Measurements from ENCODE around the gene FHOD3.

Gene FHOD3

DNA sequence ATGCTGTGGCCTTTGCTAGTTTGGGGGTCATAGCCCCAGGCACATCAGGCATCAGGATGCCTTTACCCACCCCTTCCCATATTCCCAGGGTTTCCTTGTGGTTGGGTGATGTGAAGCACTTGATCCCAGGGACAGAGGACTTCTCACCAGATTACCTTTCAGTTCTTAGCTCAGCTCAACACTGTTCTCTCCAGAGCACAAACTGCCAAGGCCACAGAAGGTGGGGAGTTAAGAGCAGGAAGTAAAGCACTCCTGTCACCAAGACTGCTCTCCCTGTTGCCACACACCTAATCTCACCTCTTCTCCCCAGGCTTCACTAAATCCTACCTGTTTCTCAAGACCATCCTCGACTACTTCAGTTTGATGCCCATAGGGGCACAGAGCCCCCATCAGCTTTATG lies 25.9 kb downstream of the FHOD3 start:
- no peak for DNase-seq

DNA sequence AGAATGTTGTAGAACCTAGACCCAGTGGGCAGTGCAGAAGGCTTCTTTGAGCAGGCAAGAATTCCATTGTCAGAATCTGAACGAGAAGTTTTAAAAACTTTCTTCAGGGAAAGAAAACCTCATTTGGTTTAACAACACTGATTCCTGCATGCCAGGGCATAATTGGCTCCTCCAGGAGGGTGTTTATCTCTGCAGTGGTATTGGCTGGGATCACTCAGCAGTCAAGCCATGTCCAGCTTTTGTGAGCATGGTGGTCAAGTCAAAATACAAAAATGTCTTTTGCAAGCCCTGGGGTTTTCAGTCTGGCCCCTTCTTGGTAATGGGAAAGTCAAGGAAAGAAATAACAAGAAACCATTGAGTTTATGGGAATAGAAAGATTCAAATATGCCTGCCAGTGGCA lies 28.3 kb downstream of the FHOD3 start:
- DNase-seq, result no peak

DNA sequence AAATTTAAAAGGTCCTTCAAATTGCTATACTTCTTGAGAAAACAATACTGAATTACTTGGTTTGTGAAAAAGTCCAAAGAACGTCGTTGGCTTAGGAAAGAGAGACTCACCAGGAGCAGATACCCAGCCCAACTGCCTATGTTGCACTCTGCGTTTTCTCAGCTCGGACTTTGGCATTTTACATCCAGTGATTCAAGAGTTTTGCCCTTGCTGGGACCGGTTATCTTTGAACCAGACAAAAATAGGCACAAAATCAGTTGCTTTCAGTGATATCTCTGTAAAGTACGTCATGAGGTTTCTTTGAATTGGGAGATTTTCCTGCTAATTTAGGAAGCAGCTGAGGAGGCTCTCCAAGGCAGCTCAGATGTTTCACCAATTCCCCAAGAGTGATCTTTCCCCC lies 29.3 kb downstream of the FHOD3 start:
- no peak for DNase-seq

DNA sequence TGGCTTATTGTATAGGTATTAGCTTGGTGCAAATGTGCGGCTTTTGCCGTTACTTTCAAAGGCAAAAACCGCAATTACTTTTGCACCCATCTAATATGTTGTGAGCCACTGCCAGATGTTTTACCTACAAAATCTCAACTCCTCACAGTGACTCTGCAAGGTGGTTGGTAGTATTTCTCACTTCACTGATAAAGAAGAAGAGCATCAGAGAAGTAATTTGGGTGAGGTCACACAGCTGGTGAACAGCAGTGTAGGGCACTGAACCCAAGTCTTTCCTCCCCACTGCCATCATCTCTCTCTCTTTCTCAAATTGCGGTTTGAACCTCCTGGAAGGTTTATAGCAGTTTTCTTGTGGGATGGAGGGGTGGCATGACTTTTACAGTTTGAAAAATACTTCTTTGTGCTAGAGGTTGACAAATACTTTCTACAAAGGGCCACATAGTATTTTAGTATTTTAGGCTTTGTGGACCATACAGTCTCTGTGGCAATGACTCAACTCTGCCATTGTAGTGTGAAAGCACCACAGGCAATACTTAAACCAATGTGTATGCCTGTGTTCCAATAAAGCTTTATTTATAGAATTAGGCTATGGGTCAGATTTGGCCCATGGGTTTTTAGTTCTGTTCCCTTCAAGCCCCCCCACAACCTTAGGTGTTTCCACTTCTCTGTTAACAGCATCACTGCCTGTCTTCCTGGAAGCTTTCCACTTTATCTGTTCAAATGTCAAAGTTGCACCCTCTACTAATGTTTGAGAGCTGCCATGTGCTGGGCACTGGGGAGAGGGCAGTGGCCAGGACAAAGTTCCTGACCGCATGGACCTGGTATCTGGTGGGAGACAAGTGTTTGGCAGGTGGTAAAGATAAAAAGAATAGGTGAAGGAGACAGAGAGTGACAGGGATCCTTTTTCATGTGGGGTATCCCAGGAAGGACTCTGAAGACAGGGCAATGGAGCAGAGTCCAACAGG lies 30.1 kb downstream of the FHOD3 start:
- no peak for DNase-seq

DNA sequence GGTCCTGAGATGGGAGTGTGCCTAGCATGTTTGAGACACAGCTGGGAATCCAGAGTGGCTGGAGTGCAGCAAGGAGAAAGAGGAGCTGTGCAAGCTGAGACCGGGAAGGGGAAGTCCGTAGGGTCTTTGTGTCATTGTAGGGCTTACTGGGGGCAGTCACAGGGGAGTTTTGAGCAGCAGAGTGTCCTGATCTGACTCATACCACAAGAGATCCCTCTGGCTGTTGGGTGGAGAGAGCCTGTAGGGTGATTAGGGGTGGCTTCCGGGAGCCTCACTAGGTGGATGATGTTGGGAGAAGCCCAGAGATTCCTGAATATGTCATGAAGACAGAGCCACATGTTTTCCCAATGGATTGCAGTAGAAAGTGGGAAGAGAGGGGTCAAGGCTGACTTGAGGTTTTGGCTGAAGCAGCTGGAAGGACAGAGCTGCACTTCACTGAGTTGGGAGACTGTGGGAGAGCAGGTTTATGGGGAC lies 30.9 kb downstream of the FHOD3 start:
- no peak for DNase-seq

DNA sequence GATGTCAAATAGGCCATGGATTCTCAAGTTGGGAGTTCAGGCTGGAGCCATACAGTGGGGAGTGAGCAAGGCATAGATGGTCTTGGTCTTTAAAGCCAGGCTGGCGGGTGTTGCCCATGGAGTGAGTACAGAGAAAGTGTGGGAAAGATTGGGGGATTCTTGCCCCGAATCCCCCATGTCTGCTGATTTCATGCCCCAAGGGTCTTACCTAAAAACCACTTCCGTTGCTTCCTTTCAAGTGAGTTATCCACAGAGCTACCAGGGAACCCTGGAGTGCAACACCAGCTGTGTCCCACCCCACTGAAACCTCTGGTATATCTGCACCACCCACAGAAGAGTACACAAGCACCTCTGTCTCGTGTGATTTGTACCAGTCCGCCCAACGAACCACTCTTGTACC lies 31.4 kb downstream of the FHOD3 start:
- DNase-seq, result no peak

DNA sequence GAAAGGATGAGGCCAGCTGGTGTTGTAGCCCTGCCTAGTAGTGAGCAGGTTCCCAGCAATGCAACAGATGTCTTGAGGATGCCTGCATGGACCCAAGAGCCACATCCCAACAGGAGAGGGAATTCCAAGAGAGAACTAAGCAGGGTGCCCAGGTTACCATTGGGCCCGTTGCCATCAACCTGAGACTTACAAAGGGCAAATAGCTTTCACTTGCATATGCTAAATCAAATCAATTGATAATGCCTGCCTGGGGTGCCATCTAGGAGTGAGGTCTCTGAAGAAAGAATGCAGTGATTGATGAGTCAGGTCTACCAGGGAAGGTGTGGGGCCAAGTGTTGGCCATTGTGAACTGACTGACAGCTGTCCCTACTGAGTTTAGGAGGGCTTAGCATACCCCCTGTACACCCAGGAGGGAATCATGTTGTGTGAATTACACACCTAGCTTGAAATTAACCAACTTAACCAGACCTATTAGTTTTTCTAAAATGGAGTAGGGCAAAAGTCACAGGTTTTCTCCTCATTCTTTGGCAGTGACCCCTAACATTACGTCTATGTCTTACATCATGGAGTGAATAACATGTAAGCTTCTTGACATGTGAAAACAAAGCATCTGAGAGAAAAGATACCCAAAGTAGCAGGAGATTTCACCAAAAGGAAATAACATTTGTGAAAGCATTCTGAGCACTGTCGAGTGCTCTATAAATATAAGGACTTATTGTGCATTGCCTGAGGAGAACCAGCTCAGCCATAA lies 32.3 kb downstream of the FHOD3 start:
- no peak for DNase-seq

DNA sequence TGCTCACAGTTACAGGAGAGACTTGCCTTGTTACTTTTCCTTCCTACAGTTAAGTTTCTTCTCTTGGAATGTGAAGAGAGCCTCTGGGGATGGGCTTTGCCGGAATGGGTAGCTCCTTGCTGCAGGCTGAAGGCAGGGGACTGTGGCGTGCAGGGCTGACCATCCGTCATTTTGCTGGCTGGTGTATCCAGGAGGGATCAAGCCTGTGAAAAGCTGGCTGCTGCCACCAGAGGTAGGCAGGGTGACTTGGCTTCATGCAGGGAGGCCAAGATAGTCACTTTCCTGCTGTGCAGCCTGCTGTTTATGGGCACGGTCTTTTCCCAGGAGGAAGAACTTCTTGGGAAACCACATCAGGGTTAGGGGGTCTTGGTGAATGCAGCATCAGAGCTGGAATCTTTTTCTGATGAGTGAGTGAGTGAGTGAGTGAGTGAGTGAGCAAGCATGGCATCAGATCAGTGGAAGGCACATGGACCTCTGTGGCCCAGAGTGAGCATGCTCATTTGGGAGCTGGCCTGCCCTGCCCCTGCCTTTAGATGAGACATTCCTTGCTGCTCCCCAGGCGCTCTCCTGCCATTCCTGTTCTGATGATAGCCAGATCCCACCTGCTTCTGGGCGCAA lies 33.0 kb downstream of the FHOD3 start:
- DNase-seq, result no peak

DNA sequence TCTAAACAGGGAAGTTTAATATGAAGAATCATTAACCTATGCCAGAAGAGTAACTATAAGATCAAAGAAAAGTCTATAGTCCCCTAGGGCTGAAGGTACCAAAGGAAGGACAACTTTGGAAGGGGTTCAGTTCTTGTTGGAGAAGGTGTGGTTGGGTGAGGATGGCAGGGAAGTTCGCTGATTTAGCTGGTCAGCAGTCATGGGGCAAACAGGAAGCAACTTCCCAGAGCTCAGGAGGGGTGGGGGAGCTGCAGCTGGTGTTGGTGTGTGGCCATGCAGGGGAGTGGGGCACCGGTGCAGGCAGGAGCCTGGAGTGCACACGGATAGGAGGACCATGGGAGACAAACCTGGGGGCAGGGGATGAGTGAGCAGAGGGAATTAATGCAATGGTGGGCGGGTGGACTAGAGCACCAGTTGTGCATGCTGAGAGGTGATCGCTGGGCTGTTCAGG lies 34.0 kb downstream of the FHOD3 start:
- no peak for DNase-seq

DNA sequence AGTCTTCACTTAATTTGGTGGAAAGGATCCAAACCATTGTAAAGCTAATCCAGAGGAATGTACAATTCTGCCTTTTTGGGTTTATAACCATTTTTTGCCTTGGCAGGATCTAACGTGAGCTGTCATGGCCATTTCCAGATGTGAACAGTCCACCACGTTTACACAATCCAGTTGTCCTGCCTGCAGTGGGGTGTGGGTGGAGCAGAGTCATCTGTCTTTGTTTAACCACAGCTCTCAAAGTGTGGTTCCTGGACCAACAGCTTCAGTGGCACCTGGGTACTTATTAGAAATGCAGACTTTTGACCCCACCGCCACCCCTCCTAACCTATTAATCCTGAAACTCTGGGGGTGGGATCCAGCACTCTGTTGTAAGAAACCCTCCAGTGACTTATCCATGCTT lies 35.9 kb downstream of the FHOD3 start:
- no peak for DNase-seq

DNA sequence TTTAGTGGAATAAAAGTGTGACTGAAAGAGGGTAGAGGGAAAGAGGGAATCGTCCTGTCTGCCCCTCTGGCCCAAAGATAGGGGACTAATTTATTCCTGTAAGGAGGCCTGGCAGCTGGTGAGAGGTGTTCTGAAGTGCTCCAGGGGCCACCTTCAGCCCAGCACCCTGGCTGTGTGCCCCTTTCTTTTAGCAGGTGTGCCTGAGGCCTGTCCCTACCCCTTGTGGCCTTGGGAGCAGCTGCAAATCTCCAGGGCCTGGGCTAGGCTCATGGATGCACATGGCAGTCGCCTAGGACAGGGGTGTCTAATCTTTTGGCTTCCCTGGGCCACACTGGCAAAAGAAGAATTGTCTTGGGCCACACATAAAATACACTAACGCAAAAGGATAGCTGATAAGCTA lies 37.3 kb downstream of the FHOD3 start:
- no peak for DNase-seq

DNA sequence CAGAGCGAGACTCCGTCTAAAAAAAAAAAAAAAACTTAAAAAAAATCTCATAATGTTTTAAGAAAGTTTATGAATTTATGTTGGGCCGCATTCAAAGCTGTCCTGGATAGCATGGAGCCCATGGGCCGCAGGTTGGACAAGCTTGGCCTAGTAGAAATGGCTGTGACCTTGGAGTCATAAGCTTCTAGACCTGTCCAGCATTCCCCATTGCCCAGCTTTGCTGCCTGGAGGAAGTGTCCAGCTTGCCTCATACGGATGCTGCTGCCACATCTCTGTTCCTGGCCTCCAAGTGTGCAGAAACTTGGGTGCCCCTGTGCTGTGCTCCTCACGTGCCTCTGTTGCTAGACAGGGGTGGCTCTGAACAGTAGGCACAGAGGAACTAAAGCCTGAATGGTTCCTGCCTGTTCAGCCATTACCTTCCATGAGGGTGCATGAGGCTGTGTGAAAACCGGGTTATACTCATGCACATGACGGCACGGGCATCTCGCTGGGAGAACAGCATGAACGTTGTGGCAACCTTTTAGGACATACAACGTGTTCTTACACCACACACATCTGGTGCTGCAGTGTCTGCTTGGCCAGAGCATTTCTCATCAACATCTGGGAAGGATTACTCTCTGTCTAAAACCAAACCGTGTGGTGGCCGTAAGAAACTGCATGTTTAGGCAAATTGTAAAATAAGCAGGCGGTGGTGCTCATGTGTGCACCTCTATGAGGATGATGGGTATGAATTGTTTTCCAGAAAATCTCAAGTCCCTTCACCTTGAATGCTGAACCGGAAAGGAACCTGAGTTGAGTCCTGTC lies 38.2 kb downstream of the FHOD3 start:
- DNase-seq, result no peak

DNA sequence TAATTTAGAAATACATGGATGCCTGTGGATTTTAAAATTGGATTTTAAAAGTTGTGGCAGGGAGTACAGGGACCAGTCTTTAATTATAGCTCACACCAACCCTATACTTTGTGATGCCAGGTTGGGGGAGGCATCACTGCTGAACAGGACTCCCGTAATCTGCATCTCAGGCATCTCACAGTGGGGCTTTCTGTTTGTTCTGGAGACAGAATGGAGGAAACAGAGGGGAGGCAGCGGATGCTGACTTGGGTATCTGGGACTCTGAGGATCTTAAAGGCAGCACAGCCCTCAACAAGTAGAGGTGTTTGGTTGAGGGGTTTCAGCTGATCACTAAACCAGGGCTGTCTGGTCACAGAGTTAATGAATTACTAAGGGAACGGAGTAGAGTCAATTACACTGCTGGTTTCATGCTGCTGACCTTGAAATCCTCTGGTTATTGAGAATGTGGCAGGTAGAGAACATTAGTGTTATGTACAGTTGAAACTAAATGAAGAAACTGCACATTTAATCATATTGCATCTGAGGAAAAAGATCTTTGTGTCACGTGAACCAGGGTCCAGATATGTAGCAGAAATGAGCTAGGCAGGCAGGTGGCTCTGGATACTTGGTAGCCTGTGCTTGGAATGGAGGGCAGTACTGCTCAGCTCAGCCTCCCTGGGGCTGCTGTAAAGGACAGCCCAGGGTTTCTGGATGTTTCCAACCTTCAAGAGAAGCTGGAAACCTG lies 40.3 kb downstream of the FHOD3 start:
- no peak for DNase-seq

DNA sequence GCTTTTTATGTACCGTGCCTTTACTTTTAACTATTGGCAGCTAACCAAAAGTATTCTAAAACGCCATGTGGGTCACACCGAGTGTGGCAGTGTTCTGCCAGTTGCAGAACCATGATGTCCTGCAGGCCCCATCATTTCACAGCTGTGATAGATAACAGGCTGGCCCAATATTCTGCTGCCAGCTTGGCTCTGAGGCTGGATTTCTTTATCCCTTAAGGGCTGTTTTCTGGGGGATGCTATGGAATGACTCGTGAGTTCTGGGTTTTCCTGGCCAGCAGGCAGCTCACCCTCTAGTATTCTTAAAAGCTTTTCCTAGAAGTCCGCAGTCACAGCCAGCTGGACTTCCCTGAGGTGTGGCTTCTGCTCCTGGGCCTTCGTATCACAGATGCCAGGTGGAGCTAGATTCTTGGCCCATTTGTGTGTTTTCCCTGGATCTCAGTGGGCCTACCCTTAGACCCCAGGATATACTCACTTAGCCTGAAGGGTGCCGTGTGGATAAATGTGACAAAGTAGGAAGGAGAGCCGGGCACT lies 41.0 kb downstream of the FHOD3 start:
- DNase-seq, result no peak

DNA sequence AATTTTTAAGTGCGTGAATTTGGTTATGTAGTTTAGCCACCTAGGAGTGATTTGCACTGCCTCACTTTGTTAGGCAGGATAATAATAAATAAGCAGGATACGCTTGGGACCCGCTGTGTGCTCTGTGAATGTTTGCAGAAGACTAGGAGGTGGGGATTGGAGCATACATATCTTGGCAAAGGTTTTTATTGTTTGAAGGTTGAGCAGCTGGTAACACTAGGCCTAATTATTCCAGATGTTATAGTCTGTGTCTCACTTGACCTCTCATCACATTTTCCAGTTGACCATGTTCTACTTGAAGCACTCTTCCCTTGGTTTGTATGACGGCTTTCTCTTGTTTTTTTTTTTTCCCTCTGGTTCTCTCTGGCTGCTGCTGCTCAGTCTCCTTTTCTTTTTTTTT lies 42.7 kb downstream of the FHOD3 start:
- DNase-seq, result no peak

DNA sequence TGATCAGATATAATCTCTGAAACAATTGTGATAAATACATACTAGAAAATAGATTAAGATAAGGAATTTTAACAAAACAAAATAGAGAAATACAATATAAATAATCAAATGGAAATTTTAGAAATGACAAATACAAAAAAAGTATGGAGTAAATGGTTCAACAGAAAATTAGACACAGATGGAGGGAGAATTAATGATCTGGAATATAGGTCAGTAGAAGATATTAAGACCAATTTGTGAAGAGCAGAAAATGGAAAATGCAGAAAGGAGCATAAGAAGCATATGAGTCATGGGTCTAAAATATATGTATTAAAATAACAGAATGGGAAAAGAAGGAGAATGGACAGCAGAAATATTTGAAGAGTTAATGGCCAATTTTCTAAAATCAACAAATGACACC lies 44.4 kb downstream of the FHOD3 start:
- no peak for DNase-seq

DNA sequence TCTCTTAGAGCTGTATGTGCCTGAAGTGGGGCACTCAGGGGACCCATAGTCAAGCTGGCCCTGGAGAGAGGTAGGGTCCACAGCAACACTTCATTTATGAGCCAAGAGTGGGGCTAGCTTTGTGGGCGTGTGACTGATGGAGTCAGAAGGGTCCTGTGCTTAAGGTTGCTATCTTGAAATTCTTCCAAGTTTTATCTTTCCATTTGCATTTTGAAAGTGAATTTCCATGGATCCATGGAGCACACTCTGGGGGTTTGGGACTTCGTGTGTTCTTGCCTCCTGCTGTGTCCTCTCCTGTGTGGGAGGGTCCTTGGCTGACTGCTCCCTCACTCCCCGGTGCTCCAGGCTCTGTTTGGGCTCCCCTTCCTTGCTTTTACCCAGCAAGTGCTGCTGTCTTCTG lies 50.8 kb downstream of the FHOD3 start:
- no peak for DNase-seq

DNA sequence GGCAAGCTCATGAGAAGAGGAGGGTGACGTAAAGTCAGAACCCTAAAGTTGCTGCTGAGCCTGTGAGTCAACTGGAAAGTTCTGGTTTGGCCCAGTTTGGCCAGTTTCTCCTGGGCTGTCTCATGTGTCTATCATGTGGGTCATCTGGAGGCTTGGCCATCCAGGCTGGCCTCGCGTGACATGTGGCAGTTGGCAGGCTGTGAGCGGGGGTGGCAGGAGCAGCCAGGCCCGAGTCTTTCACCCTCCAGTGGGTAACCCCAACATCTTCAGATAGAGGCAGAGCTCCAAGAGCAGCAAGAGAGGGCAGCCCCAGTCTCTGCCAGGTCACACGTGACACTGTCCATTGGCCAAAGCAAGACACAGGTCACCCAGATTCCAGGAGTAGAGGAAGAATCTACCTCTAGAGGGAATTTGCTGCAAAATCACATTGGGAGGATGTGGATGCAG lies 51.5 kb downstream of the FHOD3 start:
- DNase-seq, result no peak

DNA sequence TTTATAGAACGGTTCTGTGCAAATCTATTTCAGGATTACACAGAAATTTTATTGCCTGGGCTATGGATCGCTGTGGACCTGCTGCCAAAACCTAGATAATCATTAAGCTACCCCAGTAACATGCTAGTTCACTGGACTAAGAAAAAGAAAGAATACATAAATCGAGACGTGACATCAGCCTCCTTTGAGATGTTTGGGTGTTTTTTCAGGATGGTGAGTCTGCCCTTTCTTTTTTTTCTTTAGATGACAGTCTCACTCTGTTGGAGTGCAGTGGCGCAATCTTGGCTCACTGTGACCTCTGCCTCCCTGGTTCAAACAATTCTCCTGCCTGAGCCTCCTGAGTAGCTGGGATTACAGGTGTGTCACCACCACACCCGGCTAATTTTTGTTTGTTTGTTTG lies 52.0 kb downstream of the FHOD3 start:
- DNase-seq, result no peak

DNA sequence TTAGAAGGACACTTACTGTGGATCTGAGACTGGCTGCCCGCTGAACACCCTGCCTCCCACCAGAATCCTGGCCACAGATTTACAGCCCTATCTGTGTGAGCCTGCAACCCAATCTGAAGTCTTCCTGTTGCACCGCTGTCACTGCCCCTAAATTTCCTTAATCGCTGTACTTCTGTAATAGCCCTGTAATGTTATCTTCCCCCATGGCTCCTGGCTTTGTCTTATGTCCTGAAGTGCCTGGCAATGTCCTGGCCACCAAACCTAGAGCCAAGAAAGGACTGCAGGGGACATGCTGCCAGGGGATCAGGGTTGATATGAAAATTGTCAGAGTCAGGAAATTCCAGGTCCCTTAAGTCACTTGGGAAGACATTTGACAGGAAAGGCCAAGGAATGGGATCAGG lies 52.7 kb downstream of the FHOD3 start:
- DNase-seq, result no peak

DNA sequence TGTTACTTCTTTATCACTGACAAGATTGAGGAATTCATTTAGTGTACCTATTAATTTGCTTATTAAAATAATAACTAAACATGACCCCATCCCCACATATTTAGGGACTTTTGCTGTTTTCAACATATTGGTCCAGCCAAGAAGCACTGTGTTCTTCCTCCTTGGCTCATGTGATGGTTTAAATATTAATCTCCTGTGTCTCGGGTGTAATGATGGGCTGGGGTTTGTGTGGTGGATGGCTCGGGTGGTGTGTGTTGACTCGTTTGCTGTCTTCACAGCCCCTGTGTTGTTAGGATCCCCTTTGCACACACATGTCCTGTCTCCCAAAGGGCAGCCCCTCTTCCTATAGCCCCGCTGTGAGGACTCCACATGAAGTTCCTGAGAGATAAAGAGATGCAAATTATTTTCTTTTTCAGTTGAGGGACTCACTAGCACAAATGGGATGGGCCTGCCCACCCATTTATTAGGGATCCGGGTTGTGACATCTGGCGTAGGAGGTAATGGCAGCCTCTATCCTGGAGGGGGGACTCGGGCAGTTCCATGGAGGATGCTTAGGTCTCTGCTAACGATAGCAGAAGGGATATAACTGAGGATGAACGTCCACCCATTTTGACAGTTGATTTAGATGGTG lies 53.4 kb downstream of the FHOD3 start:
- no peak for DNase-seq
